HepG2 (cell line): ENCODE measurements around the gene HDHD3. TPM values are rescaled to one million over a fixed set of nuclear protein-coding genes. Genes with fewer than 3 reads are reported as not detected.

Experiments
- BCL6 ChIP-seq: IDR thresholded peaks from 2 replicates; pipeline ENCODE4 v1.6.1; 2016; ENCODE audit warnings: missing genetic modification reagents, missing compliant biosample characterization
- EP300 ChIP-seq, 3 experiments: sonication (generic) in 1 of 3; formaldehyde crosslinking in 1 of 3; IDR thresholded peaks; 2 replicates each; pipeline versions ENCODE4 v1.5.1 to v1.6.1; 2011 to 2020; ENCODE audit warnings: low read depth in 2 of 3, low read length in 2 of 3, borderline replicate concordance in 1 of 3, improper control_type of control experiment in 1 of 3, mild to moderate bottlenecking in 1 of 3, missing genetic modification reagents in 1 of 3, moderate library complexity in 1 of 3
- GMEB1 ChIP-seq: sonication (generic); formaldehyde crosslinking; IDR thresholded peaks from 2 replicates; pipeline ENCODE4 v1.5.1; 2020; ENCODE audit warnings: missing genetic modification reagents, mild to moderate bottlenecking, borderline replicate concordance
- PAXIP1 ChIP-seq: sonication (generic); formaldehyde crosslinking; conservative IDR thresholded peaks from 2 replicates; pipeline ENCODE4 v1.4.0; 2020; ENCODE audit warnings: mild to moderate bottlenecking, missing genetic modification reagents, moderate library complexity
- SOX6 ChIP-seq, 2 experiments: fragments of 450-650 bp in 1 of 2; sonication (generic) in 1 of 2; formaldehyde crosslinking in 1 of 2; IDR thresholded peaks; 2 replicates each; pipeline versions ENCODE4 v1.4.0 to v1.6.1; 2017 to 2020; ENCODE audit warnings: antibody characterized with exemption in 1 of 2, mild to moderate bottlenecking in 1 of 2, missing genetic modification reagents in 1 of 2
- ZNF460 ChIP-seq: sonication (generic); formaldehyde crosslinking; IDR thresholded peaks from 2 replicates; pipeline ENCODE4 v1.5.1; 2020; ENCODE audit warnings: missing genetic modification reagents, mild to moderate bottlenecking, borderline replicate concordance
- ZNF691 ChIP-seq: sonication (generic); formaldehyde crosslinking; IDR thresholded peaks from 2 replicates; pipeline ENCODE4 v1.4.0; 2020; ENCODE audit warnings: missing genetic modification reagents, low read depth, mild to moderate bottlenecking, borderline replicate concordance
- polyA plus RNA-seq, 8 experiments: library from polyadenylated mRNA; depleted of rRNA in 3 of 8; stranded (reverse) in 7 of 8; unstranded in 1 of 8; fragments of >200 nt; fragmentation: Illumina TruSeq in 4 of 8; extraction: Trizol in 4 of 8; gene quantifications; 2 replicates each; pipeline versions ENCODE4 v1.2.1 to v1.2.3, GENCODE V29; 2011 to 2016; ENCODE audit warnings: low read depth in 4 of 8, missing spikeins in 1 of 8, mixed read lengths in 1 of 8; ENCODE audit not compliant: insufficient read depth in 1 of 8
- total RNA-seq, 5 experiments: library from RNA; depleted of rRNA; stranded (reverse); fragments of >200 nt; fragmentation: Illumina TruSeq; extraction: Trizol; gene quantifications; 2 replicates each; pipeline ENCODE4 v1.2.3, GENCODE V29; 2016; ENCODE audit warnings: low read depth in 1 of 5

The HDHD3 gene
- total and polyA plus RNA-seq, 2 of the 13 experiments (the other 11 are each of a cell fraction or from before 2014, with no cell fraction given), result 23.1 to 38.5 TPM

- TF ChIP-seq ZNF691 (CRISPR knock-in tag) (no peak), EP300 (IDR thresholded peaks at IDR 0.05; ENCODE audit: low read depth in 2 of 2, low read length in 2 of 2) (peak in 1 of 2 experiments; percentile 7; a peak in 1 of 4 replicates), EP300 (CRISPR knock-in tag; IDR thresholded peaks at IDR 0.05; ENCODE audit: borderline replicate concordance) (no peak), GMEB1 (CRISPR knock-in tag) (no peak), PAXIP1 (CRISPR knock-in tag) (peak; percentile 40), ZNF460 (peak; percentile 13; the same call in 1 of the 2 replicates), SOX6 (IDR thresholded peaks at IDR 0.05) (no peak), SOX6 (CRISPR knock-in tag; IDR thresholded peaks at IDR 0.05) (0 out of 2 replicates have a peak, but pooled peaks have one; percentile 14), BCL6 (0 out of 2 replicates have a peak, but pooled peaks have one; percentile 47)
Measured at GRCh38 chr9:113352006-113352405, 24.8 kb downstream of the HDHD3 start (continued).
